K562 (cell line): Measurements from ENCODE around the gene ZFP64. TPM values are rescaled to one million over a fixed set of nuclear protein-coding genes. Genes with fewer than 3 reads are reported as not detected.

Experiments
- ATF1 ChIP-seq, 2 experiments: fragments of 450-650 bp in 1 of 2; IDR thresholded peaks; 2 replicates each; pipeline ENCODE4 v1.6.1; 2016; ENCODE audit warnings: missing compliant biosample characterization in 1 of 2, missing genetic modification characterization in 1 of 2
- BDP1 ChIP-seq: IDR thresholded peaks from 3 replicates; pipeline ENCODE4 v1.6.1; 2011; ENCODE audit not compliant: insufficient read length, insufficient read depth
- MCM2 ChIP-seq: fragments of 450-650 bp; IDR thresholded peaks from 2 replicates; pipeline ENCODE4 v1.6.1; 2017; ENCODE audit warnings: low read depth, mild to moderate bottlenecking
- PURB ChIP-seq: sonication (generic); formaldehyde crosslinking; IDR thresholded peaks from 2 replicates; pipeline ENCODE4 v1.9.0; 2021; ENCODE audit warnings: low read depth, mild to moderate bottlenecking, missing genetic modification reagents
- STAT5A ChIP-seq: IDR thresholded peaks from 2 replicates; pipeline ENCODE4 v1.6.1; 2012; ENCODE audit warnings: low read length, inconsistent platforms, borderline replicate concordance
- ZNF644 ChIP-seq: fragments of 200-800 bp; sonication (Bioruptor generic); IDR thresholded peaks from 2 replicates; pipeline ENCODE4 v1.6.1; 2016; ENCODE audit warnings: low read depth, missing genetic modification characterization, missing compliant biosample characterization
- polyA plus RNA-seq, 8 experiments: library from polyadenylated mRNA; depleted of rRNA in 4 of 8; stranded (reverse) in 5 of 8; unstranded in 3 of 8; fragments of >200 nt; fragmentation: Nextera tagmentation in 2 of 8; fragmentation: Illumina TruSeq in 1 of 8; extraction: Ambion mirVana in 2 of 8; extraction: Trizol in 1 of 8; gene quantifications; 2 replicates each; pipeline versions ENCODE4 v1.2.1 to v1.2.3, GENCODE V29; 2011 to 2014; ENCODE audit warnings: inconsistent platforms in 1 of 8, missing spikeins in 1 of 8
- total RNA-seq, 7 experiments: library from RNA; depleted of rRNA in 6 of 7; stranded (reverse); fragments of >200 nt in 6 of 7; fragmentation: Illumina TruSeq in 2 of 7; extraction: Trizol in 2 of 7; gene quantifications; 2 replicates each; pipeline versions ENCODE4 v1.2.1 to v1.2.3, GENCODE V29; 2011 to 2021; ENCODE audit warnings: low replicate concordance in 1 of 7
- TF ChIP-seq, protein P1 (sequence below): IDR thresholded peaks from 2 replicates; pipeline ENCODE4 v1.6.1; 2011; ENCODE audit warnings: borderline replicate concordance, low read depth, mild to moderate bottlenecking, moderate library complexity, low read length; ENCODE audit not compliant: insufficient read depth, poor library complexity, severe bottlenecking
- TF ChIP-seq, protein P2 (sequence below), 2 experiments: fragments of 450-650 bp in 1 of 2; sonication (generic) in 1 of 2; formaldehyde crosslinking in 1 of 2; IDR thresholded peaks; 2 replicates each; pipeline versions ENCODE4 v1.7.1 to v1.9.0; 2016 to 2022; ENCODE audit warnings: inconsistent platforms in 1 of 2, mild to moderate bottlenecking in 1 of 2, missing genetic modification reagents in 1 of 2
- TF ChIP-seq, protein P3 (sequence below): fragments of 450-650 bp; formaldehyde crosslinking; IDR thresholded peaks from 2 replicates; pipeline ENCODE4 v1.4.0; 2020; ENCODE audit warnings: mild to moderate bottlenecking, moderate library complexity

Gene ZFP64
- total and polyA plus RNA-seq, 9 of the 15 experiments (the other 6 are each of a cell fraction or from before 2014, with no cell fraction given), result 1.4 to 13.4 (median 7.0) TPM

DNA sequence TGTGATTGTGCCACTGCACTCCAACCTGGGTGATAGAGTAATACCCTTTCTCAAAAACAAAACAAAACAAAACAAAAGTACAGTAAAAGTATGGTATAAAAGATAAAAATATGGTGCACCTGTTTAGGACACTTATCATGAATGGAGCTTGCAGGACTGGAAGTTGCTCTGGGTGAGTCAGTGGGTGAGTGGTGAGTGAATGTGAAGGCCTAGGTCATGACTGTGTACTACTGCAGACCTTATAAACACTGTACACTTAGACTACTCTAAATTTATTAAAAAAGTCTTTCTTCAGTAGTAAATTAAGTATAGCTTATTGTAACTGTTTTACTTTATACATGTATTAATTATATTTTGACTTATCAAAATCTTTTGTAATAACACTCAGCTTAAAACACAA is 46.0 kb downstream of the ZFP64 start (continued):
- TF ChIP-seq, protein P1, sequence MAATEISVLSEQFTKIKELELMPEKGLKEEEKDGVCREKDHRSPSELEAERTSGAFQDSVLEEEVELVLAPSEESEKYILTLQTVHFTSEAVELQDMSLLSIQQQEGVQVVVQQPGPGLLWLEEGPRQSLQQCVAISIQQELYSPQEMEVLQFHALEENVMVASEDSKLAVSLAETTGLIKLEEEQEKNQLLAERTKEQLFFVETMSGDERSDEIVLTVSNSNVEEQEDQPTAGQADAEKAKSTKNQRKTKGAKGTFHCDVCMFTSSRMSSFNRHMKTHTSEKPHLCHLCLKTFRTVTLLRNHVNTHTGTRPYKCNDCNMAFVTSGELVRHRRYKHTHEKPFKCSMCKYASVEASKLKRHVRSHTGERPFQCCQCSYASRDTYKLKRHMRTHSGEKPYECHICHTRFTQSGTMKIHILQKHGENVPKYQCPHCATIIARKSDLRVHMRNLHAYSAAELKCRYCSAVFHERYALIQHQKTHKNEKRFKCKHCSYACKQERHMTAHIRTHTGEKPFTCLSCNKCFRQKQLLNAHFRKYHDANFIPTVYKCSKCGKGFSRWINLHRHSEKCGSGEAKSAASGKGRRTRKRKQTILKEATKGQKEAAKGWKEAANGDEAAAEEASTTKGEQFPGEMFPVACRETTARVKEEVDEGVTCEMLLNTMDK, result no peak
- TF ChIP-seq, protein P2, sequence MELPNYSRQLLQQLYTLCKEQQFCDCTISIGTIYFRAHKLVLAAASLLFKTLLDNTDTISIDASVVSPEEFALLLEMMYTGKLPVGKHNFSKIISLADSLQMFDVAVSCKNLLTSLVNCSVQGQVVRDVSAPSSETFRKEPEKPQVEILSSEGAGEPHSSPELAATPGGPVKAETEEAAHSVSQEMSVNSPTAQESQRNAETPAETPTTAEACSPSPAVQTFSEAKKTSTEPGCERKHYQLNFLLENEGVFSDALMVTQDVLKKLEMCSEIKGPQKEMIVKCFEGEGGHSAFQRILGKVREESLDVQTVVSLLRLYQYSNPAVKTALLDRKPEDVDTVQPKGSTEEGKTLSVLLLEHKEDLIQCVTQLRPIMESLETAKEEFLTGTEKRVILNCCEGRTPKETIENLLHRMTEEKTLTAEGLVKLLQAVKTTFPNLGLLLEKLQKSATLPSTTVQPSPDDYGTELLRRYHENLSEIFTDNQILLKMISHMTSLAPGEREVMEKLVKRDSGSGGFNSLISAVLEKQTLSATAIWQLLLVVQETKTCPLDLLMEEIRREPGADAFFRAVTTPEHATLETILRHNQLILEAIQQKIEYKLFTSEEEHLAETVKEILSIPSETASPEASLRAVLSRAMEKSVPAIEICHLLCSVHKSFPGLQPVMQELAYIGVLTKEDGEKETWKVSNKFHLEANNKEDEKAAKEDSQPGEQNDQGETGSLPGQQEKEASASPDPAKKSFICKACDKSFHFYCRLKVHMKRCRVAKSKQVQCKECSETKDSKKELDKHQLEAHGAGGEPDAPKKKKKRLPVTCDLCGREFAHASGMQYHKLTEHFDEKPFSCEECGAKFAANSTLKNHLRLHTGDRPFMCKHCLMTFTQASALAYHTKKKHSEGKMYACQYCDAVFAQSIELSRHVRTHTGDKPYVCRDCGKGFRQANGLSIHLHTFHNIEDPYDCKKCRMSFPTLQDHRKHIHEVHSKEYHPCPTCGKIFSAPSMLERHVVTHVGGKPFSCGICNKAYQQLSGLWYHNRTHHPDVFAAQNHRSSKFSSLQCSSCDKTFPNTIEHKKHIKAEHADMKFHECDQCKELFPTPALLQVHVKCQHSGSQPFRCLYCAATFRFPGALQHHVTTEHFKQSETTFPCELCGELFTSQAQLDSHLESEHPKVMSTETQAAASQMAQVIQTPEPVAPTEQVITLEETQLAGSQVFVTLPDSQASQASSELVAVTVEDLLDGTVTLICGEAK (IDR thresholded peaks at IDR 0.05), result no peak
- TF ChIP-seq, protein P2 (CRISPR knock-in tag; IDR thresholded peaks at IDR 0.05), result no peak
- no peak for TF ChIP-seq ATF1 (CRISPR knock-in tag; IDR thresholded peaks at IDR 0.05)
- TF ChIP-seq ATF1 (tag; IDR thresholded peaks at IDR 0.05), result no peak
- no peak for TF ChIP-seq MCM2
- TF ChIP-seq BDP1, result no peak
- no peak for TF ChIP-seq STAT5A
- no peak for TF ChIP-seq ZNF644
- TF ChIP-seq PURB (CRISPR knock-in tag), result no peak
- TF ChIP-seq, protein P3, sequence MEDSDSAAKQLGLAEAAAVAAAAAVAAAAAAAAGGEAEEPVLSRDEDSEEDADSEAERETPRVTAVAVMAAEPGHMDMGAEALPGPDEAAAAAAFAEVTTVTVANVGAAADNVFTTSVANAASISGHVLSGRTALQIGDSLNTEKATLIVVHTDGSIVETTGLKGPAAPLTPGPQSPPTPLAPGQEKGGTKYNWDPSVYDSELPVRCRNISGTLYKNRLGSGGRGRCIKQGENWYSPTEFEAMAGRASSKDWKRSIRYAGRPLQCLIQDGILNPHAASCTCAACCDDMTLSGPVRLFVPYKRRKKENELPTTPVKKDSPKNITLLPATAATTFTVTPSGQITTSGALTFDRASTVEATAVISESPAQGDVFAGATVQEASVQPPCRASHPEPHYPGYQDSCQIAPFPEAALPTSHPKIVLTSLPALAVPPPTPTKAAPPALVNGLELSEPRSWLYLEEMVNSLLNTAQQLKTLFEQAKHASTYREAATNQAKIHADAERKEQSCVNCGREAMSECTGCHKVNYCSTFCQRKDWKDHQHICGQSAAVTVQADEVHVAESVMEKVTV (CRISPR knock-in tag), result no peak
